WTC11 (cell line): ENCODE measurements around the gene SLC25A10. TPM values are rescaled to one million over a fixed set of nuclear protein-coding genes. Genes with fewer than 3 reads are reported as not detected.

ENCODE experiments used
- ETV6 ChIP-seq: sonication (generic); formaldehyde crosslinking; IDR thresholded peaks from 2 replicates; pipeline ENCODE4 v1.8.1; 2022; ENCODE audit warnings: mild to moderate bottlenecking, missing genetic modification reagents
- FOXP4 ChIP-seq: sonication (generic); formaldehyde crosslinking; IDR thresholded peaks from 2 replicates; pipeline ENCODE4 v1.8.0; 2022; ENCODE audit warnings: mild to moderate bottlenecking, missing genetic modification reagents
- NFATC4 ChIP-seq: fragments of 250-450 bp; sonication (Bioruptor Pico); IDR thresholded peaks from 2 replicates; pipeline ENCODE4 v1.9.0; 2021; ENCODE audit warnings: mild to moderate bottlenecking
- STAT6 ChIP-seq: sonication (generic); formaldehyde crosslinking; conservative IDR thresholded peaks from 2 replicates; pipeline ENCODE4 v1.8.1; 2023; ENCODE audit warnings: mild to moderate bottlenecking, low read depth, missing genetic modification reagents, moderate library complexity
- ZBTB43 ChIP-seq: sonication (generic); formaldehyde crosslinking; IDR thresholded peaks from 2 replicates; pipeline ENCODE4 v1.8.1; 2023; ENCODE audit warnings: mild to moderate bottlenecking, missing genetic modification reagents
- ZNF121 ChIP-seq: sonication (generic); formaldehyde crosslinking; IDR thresholded peaks from 2 replicates; pipeline ENCODE4 v1.8.0; 2023; ENCODE audit warnings: missing genetic modification reagents
- ZNF232 ChIP-seq: sonication (generic); formaldehyde crosslinking; IDR thresholded peaks from 2 replicates; pipeline ENCODE4 v1.8.0; 2022; ENCODE audit warnings: mild to moderate bottlenecking, missing genetic modification reagents
- ZNF263 ChIP-seq: sonication (generic); formaldehyde crosslinking; IDR thresholded peaks from 2 replicates; pipeline ENCODE4 v1.8.1; 2022; ENCODE audit warnings: low read depth, mild to moderate bottlenecking, moderate library complexity, missing genetic modification reagents
- ZNF396 ChIP-seq: fragments of 250-450 bp; sonication (Bioruptor Pico); IDR thresholded peaks from 2 replicates; pipeline ENCODE4 v1.8.0; 2021; ENCODE audit warnings: mild to moderate bottlenecking, moderate library complexity, borderline replicate concordance
- ZNF423 ChIP-seq: fragments of 250-450 bp; sonication (Bioruptor Pico); IDR thresholded peaks from 2 replicates; pipeline ENCODE4 v2.1.2; 2022; ENCODE audit warnings: mild to moderate bottlenecking, moderate library complexity
- total RNA-seq: library from RNA; stranded (reverse); gene quantifications from 3 replicates; pipeline ENCODE4 v1.2.3, GENCODE V29; 2021
- TF ChIP-seq, protein P1 (sequence below): sonication (generic); formaldehyde crosslinking; IDR thresholded peaks from 2 replicates; pipeline ENCODE4 v1.8.0; 2023; ENCODE audit warnings: missing genetic modification reagents, mild to moderate bottlenecking, borderline replicate concordance
- TF ChIP-seq, protein P2 (sequence below): sonication (generic); formaldehyde crosslinking; IDR thresholded peaks from 2 replicates; pipeline ENCODE4 v1.8.0; 2022; ENCODE audit warnings: mild to moderate bottlenecking, missing genetic modification reagents
- TF ChIP-seq, protein P3 (sequence below): sonication (generic); formaldehyde crosslinking; IDR thresholded peaks from 2 replicates; pipeline ENCODE4 v1.8.0; 2022; ENCODE audit warnings: mild to moderate bottlenecking, missing genetic modification reagents
- TF ChIP-seq, protein P4 (sequence below): fragments of 250-450 bp; sonication (Bioruptor Pico); IDR thresholded peaks from 2 replicates; pipeline ENCODE4 v2.1.2; 2022; ENCODE audit warnings: mild to moderate bottlenecking, moderate library complexity
- TF ChIP-seq, protein P5 (sequence below): sonication (generic); formaldehyde crosslinking; IDR thresholded peaks from 2 replicates; pipeline ENCODE4 v1.8.1; 2023; ENCODE audit warnings: mild to moderate bottlenecking, moderate library complexity, missing genetic modification reagents

Gene SLC25A10
- total RNA-seq, 1 experiment from 2014 or later, result 38.7 TPM

DNA sequence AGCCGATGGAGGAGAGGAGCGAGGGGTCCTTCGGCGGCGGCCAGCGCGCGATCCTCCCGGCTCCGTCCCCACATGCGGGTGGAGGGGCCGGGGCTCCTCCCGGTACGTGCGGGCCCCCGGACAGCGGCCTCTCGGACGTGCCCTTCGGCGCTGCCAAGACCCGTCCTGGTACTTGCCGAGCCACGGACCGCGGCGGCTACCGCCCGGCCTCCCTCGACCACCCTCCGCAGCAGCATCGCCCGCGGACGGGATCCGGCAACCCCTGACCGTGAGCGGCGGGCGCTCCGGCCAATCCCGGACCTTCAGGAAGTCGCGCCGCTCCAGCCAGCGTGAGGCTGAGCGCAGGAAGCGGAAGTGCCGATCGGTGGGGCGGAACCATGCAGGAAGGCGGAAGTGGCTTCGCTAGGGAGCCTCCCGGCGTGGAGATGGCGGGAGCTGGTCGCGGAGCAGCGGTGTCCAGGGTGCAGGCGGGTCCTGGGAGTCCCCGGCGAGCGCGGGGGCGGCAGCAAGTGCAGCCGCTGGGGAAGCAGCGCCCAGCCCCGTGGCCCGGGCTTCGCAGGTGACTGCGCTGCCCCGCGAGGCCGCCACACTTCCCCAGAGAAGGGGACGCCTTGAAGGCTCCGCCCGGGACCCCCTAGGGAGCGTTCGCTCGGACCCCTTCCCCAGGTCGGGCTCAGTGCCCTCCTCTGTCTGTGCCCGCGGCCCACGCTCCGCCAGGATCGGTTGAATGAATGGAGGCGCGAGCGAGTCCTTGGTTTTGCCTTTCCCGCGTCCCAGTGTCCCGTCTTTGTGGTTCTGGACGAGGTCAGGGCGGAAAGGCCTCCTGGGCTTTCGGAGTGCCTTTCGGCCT is 45.5 kb upstream of the SLC25A10 start, which contains the start of the genes CCDC137 and OXLD1 (continued):
- TF ChIP-seq STAT6 (CRISPR knock-in tag) (no peak), ZNF121 (CRISPR knock-in tag) (no peak; the same call in 1 of the 2 replicates), ZNF263 (CRISPR knock-in tag) (no peak), ZNF396 (CRISPR knock-in tag) (no peak), NFATC4 (CRISPR knock-in tag) (no peak), ETV6 (CRISPR knock-in tag) (peak; percentile 89; the same call in 1 of the 2 replicates), FOXP4 (CRISPR knock-in tag) (peak; percentile 52), ZNF232 (CRISPR knock-in tag) (0 out of 2 replicates have a peak, but pooled peaks have one; percentile 80), ZNF423 (CRISPR knock-in tag) (no peak), ZBTB43 (CRISPR knock-in tag) (peak; percentile 97)
- TF ChIP-seq, protein P1, sequence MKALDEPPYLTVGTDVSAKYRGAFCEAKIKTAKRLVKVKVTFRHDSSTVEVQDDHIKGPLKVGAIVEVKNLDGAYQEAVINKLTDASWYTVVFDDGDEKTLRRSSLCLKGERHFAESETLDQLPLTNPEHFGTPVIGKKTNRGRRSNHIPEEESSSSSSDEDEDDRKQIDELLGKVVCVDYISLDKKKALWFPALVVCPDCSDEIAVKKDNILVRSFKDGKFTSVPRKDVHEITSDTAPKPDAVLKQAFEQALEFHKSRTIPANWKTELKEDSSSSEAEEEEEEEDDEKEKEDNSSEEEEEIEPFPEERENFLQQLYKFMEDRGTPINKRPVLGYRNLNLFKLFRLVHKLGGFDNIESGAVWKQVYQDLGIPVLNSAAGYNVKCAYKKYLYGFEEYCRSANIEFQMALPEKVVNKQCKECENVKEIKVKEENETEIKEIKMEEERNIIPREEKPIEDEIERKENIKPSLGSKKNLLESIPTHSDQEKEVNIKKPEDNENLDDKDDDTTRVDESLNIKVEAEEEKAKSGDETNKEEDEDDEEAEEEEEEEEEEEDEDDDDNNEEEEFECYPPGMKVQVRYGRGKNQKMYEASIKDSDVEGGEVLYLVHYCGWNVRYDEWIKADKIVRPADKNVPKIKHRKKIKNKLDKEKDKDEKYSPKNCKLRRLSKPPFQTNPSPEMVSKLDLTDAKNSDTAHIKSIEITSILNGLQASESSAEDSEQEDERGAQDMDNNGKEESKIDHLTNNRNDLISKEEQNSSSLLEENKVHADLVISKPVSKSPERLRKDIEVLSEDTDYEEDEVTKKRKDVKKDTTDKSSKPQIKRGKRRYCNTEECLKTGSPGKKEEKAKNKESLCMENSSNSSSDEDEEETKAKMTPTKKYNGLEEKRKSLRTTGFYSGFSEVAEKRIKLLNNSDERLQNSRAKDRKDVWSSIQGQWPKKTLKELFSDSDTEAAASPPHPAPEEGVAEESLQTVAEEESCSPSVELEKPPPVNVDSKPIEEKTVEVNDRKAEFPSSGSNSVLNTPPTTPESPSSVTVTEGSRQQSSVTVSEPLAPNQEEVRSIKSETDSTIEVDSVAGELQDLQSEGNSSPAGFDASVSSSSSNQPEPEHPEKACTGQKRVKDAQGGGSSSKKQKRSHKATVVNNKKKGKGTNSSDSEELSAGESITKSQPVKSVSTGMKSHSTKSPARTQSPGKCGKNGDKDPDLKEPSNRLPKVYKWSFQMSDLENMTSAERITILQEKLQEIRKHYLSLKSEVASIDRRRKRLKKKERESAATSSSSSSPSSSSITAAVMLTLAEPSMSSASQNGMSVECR, result peak; percentile 89; the same call in 1 of the 2 replicates
- TF ChIP-seq, protein P2, sequence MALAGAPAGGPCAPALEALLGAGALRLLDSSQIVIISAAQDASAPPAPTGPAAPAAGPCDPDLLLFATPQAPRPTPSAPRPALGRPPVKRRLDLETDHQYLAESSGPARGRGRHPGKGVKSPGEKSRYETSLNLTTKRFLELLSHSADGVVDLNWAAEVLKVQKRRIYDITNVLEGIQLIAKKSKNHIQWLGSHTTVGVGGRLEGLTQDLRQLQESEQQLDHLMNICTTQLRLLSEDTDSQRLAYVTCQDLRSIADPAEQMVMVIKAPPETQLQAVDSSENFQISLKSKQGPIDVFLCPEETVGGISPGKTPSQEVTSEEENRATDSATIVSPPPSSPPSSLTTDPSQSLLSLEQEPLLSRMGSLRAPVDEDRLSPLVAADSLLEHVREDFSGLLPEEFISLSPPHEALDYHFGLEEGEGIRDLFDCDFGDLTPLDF, result no peak
- TF ChIP-seq, protein P3, sequence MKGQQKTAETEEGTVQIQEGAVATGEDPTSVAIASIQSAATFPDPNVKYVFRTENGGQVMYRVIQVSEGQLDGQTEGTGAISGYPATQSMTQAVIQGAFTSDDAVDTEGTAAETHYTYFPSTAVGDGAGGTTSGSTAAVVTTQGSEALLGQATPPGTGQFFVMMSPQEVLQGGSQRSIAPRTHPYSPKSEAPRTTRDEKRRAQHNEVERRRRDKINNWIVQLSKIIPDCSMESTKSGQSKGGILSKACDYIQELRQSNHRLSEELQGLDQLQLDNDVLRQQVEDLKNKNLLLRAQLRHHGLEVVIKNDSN (CRISPR knock-in tag), result peak; percentile 41; the same call in 1 of the 2 replicates
- TF ChIP-seq, protein P4, sequence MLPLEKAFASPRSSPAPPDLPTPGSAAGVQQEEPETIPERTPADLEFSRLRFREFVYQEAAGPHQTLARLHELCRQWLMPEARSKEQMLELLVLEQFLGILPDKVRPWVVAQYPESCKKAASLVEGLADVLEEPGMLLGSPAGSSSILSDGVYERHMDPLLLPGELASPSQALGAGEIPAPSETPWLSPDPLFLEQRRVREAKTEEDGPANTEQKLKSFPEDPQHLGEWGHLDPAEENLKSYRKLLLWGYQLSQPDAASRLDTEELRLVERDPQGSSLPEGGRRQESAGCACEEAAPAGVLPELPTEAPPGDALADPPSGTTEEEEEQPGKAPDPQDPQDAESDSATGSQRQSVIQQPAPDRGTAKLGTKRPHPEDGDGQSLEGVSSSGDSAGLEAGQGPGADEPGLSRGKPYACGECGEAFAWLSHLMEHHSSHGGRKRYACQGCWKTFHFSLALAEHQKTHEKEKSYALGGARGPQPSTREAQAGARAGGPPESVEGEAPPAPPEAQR (CRISPR knock-in tag), result no peak
- TF ChIP-seq, protein P5, sequence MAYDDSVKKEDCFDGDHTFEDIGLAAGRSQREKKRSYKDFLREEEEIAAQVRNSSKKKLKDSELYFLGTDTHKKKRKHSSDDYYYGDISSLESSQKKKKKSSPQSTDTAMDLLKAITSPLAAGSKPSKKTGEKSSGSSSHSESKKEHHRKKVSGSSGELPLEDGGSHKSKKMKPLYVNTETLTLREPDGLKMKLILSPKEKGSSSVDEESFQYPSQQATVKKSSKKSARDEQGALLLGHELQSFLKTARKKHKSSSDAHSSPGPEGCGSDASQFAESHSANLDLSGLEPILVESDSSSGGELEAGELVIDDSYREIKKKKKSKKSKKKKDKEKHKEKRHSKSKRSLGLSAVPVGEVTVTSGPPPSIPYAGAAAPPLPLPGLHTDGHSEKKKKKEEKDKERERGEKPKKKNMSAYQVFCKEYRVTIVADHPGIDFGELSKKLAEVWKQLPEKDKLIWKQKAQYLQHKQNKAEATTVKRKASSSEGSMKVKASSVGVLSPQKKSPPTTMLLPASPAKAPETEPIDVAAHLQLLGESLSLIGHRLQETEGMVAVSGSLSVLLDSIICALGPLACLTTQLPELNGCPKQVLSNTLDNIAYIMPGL (CRISPR knock-in tag), result peak; percentile 66; the same call in 1 of the 2 replicates
- TF ChIP-seq, all 79 proteins: peak for 27
